Osteocyte (in vitro differentiated cells): ENCODE measurements around the gene NRG3. TPM values are rescaled to one million over a fixed set of nuclear protein-coding genes. Genes with fewer than 3 reads are reported as not detected.

Experiments
- DNase-seq: peaks from one replicate; pipeline ENCODE4 v3.0.0; 2021; ENCODE audit warnings: mixed read lengths; ENCODE audit not compliant: unreplicated experiment; ENCODE audit errors: extremely low spot score
- H3K27ac Mint-ChIP-seq: one replicate; pipeline ENCODE4 v1.8.0; 2021; ENCODE audit warnings: mild to moderate bottlenecking, mixed read lengths; ENCODE audit not compliant: unreplicated experiment
- H3K27me3 Mint-ChIP-seq: one replicate; pipeline ENCODE4 v1.8.0; 2021; ENCODE audit warnings: mixed read lengths; ENCODE audit not compliant: unreplicated experiment
- H3K36me3 Mint-ChIP-seq: one replicate; pipeline ENCODE4 v1.8.0; 2021; ENCODE audit warnings: mixed read lengths; ENCODE audit not compliant: unreplicated experiment
- H3K4me1 Mint-ChIP-seq: one replicate; pipeline ENCODE4 v1.8.0; 2021; ENCODE audit warnings: mixed read lengths; ENCODE audit not compliant: unreplicated experiment
- H3K4me3 Mint-ChIP-seq: one replicate; pipeline ENCODE4 v1.8.0; 2021; ENCODE audit warnings: mild to moderate bottlenecking, moderate library complexity, mixed read lengths; ENCODE audit not compliant: unreplicated experiment
- H3K9me3 Mint-ChIP-seq: one replicate; pipeline ENCODE4 v1.8.0; 2021; ENCODE audit warnings: mixed read lengths; ENCODE audit not compliant: unreplicated experiment
- total RNA-seq: library from RNA; stranded (reverse); gene quantifications from 2 replicates; pipeline ENCODE4 v1.2.1, GENCODE V29; 2021
- TF ChIP-seq, protein P1 (sequence below): fragments of 200-600 bp; sonication (generic); IDR thresholded peaks from 2 replicates; pipeline ENCODE4 v1.5.0; 2021; ENCODE audit warnings: antibody characterized with exemption, mild to moderate bottlenecking, moderate library complexity

Gene NRG3
- total RNA-seq, 1 donor from 2014 or later: not detected

DNA sequence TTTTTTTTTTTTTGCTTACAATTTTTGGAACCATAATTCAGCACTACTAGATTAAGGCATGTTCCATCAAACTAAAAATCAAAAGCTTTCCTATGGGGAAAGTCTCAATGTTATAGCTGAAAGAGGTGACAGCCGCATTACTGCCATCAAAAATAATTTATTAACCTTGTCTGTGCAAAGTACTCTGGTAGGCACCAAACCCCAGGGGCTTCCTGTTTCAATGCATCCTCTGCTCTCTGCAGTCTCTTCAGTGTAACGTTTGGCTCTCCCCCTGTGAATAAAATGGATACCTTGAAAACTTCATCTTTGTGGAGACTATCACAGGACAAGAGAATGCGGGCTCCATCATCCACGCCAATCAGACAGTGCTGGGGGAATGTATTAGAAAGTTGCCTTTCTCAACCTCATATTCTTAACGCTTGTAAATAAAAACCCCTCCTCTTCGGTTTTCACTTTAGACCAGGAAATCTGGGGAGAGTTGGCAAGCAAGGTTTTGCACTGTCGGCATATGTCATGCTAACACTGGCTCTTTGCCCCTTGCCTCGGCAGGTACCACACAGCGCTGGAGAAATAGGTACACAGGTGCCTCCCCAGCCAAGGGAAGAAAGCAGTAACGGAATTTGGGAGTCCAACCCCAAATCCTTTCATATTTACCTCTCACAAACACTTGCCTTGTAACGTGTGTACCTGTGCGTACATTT is 1.6 kb upstream of the NRG3 start:
- no peak overlapping the region for H3K4me3 Mint-ChIP-seq
- TF ChIP-seq, protein P1, sequence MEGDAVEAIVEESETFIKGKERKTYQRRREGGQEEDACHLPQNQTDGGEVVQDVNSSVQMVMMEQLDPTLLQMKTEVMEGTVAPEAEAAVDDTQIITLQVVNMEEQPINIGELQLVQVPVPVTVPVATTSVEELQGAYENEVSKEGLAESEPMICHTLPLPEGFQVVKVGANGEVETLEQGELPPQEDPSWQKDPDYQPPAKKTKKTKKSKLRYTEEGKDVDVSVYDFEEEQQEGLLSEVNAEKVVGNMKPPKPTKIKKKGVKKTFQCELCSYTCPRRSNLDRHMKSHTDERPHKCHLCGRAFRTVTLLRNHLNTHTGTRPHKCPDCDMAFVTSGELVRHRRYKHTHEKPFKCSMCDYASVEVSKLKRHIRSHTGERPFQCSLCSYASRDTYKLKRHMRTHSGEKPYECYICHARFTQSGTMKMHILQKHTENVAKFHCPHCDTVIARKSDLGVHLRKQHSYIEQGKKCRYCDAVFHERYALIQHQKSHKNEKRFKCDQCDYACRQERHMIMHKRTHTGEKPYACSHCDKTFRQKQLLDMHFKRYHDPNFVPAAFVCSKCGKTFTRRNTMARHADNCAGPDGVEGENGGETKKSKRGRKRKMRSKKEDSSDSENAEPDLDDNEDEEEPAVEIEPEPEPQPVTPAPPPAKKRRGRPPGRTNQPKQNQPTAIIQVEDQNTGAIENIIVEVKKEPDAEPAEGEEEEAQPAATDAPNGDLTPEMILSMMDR: no peak
- H3K27ac Mint-ChIP-seq: no peak overlapping the region
- peaks cover 3% of the 10 kb centered on the region for H3K4me1 Mint-ChIP-seq
- H3K9me3 Mint-ChIP-seq: no peaks in the 10 kb centered on the region
- H3K36me3 Mint-ChIP-seq: no peaks in the 10 kb centered on the region
- peaks cover 46% of the 10 kb centered on the region for H3K27me3 Mint-ChIP-seq
- no peak for DNase-seq

DNA sequence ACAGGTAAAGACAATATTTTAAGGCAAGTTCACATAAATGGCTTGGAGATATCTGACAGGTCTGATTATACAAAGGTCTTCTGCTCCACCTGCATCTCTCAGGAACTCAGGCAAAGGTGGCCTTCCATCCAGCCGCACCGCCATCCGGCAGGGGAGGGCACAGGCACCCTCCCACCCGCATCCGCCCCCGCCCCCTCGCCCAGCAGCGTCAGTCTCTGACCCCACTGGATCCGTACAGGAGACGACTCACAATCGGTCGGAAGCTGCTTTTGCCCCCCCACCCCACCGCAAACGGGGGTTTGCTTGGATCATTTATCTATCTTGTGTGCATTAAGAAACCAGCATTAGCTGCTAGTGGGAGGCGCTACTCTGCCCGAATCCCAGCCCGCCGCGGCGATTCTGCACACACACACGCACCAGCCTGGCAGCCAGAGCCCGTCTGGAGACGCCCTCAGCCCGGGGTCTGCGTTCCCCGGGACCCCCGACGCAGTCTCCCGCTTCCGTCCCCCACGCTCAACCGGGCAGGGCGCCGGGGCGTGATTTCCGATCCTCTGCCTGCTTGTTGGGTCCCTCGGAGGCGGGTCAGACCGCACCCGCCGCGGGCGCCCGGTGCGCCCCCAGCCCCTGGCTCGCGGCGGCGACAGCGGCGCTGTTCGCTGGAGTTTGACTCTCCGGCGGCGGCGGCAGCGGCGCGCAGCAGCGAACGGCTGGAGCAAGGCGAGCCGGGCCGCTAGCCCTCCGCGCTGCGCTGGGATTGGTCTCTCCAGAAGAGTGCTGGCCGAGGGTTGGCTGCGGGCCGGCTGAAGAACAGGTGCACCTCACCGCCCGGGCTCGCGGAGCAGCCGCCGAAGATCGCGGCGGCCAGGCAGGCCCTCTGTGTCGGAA is 820 bp upstream of the NRG3 start:
- TF ChIP-seq, protein P1: no peak
- H3K4me3 Mint-ChIP-seq: no peak overlapping the region
- peaks cover 3% of the 10 kb centered on the region for H3K4me1 Mint-ChIP-seq
- no peaks in the 10 kb centered on the region for H3K36me3 Mint-ChIP-seq
- no peak overlapping the region for H3K27ac Mint-ChIP-seq
- no peaks in the 10 kb centered on the region for H3K9me3 Mint-ChIP-seq
- H3K27me3 Mint-ChIP-seq: peaks cover 54% of the 10 kb centered on the region
- DNase-seq: no peak

DNA sequence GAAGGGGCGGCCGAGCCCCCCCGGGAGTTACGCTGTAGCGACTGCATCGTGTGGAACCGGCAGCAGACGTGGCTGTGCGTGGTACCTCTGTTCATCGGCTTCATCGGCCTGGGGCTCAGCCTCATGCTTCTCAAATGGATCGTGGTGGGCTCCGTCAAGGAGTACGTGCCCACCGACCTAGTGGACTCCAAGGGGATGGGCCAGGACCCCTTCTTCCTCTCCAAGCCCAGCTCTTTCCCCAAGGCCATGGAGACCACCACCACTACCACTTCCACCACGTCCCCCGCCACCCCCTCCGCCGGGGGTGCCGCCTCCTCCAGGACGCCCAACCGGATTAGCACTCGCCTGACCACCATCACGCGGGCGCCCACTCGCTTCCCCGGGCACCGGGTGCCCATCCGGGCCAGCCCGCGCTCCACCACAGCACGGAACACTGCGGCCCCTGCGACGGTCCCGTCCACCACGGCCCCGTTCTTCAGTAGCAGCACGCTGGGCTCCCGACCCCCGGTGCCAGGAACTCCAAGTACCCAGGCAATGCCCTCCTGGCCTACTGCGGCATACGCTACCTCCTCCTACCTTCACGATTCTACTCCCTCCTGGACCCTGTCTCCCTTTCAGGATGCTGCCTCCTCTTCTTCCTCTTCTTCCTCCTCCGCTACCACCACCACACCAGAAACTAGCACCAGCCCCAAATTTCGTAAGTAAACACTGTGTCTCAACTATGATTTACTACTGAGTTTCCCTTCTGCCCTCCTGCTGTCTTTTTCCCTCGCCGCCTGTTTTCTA is 666 bp downstream of the NRG3 start:
- Mint-ChIP-seq H3K4me1 (peaks cover 3% of the 10 kb centered on the region), H3K9me3 (no peaks in the 10 kb centered on the region), H3K36me3 (no peaks in the 10 kb centered on the region), H3K27me3 (peaks cover 63% of the 10 kb centered on the region), H3K4me3 (peak overlapping the region; percentile 47), H3K27ac (no peak overlapping the region)
- no peak for DNase-seq
- TF ChIP-seq, protein P1: no peak

DNA sequence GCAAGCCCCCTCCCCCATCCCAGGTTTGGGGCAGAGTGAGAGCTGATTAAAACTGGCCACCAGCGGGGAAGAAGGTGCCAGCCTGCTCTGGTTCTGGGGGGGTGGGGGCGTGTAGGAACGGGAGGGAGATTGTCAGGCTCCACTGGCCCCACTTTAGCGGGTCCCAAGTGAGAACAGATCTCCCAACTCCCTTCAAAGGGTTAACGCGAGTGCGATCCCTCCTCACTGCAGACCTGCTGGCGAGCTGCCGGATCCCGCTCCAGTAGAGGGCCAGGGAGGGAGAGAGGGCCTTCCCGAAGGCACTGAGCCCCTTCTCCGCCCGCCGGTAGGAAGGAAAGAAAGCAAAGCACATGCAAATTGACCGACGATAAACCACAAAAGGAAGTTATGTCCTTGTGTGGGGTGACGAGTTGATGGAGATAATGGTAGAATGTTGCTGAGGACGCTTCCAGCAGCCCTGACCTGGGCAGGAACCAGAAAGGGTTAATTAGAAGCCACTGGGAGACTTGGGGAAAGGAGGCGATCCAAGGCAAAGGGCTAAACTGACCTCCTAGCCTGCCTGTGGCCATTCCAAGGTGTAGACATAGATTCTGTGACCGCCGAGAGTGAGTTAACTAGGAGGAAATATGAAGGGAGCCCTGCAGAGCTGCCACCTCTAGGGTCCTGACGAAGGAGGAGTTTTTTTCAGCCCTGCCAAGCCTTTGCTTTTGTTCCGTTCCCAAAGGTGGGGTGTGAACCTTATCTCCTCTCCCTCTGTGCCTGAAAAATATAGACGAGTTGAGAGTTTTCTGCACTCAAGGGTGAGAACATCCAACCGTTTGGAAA is 1.5 kb downstream of the NRG3 start:
- Mint-ChIP-seq H3K4me1 (peaks cover 3% of the 10 kb centered on the region), H3K4me3 (peak overlapping the region; percentile 14), H3K27me3 (peaks cover 61% of the 10 kb centered on the region), H3K27ac (no peak overlapping the region), H3K36me3 (no peaks in the 10 kb centered on the region), H3K9me3 (no peaks in the 10 kb centered on the region)
- TF ChIP-seq, protein P1: no peak
- no peak for DNase-seq
